ENCODE measurements around the gene RIIAD1.
A peak's percentile ranks its signal among the peaks of the same experiment; 100 is the strongest.
"Not testable (repeated sequence)": the region's sequence is repeated elsewhere in the genome, so short reads cannot be mapped to it uniquely, and the experiment has no call there.

Gene RIIAD1

GRCh38 chr1:151711044-151711800 lies 10.1 kb upstream of the RIIAD1 start:
- no peak for DNase-seq (ENCODE audit: low read depth)

GRCh38 chr1:151711951-151712350 lies 9.4 kb upstream of the RIIAD1 start:
- DNase-seq (ENCODE audit: low read depth), result no peak

- DNase-seq (ENCODE audit: low read depth), result no peak
These were observed 8.3 kb upstream of the RIIAD1 start for GRCh38 chr1:151713044-151713443.

GRCh38 chr1:151713874-151714273 lies 7.4 kb upstream of the RIIAD1 start:
- DNase-seq (ENCODE audit: low read depth), result no peak

GRCh38 chr1:151714820-151715725 lies 6.2 kb upstream of the RIIAD1 start:
- DNase-seq (ENCODE audit: low read depth), result no peak

- DNase-seq (ENCODE audit: low read depth), result no peak
These were observed 5.5 kb upstream of the RIIAD1 start for GRCh38 chr1:151715726-151716404.

- no peak for DNase-seq (ENCODE audit: low read depth)
These were observed 4.9 kb upstream of the RIIAD1 start for GRCh38 chr1:151716405-151716762.

GRCh38 chr1:151716771-151717631 lies 4.3 kb upstream of the RIIAD1 start, which contains the start of gene CELF3:
Gene CELF3 (minus strand): TSS chr1:151716803. CDS start chr1:151716020, 783 bp downstream.
- no peak for DNase-seq (ENCODE audit: low read depth)

- no peak for DNase-seq (ENCODE audit: low read depth)
These were observed 3.3 kb upstream of the RIIAD1 start for GRCh38 chr1:151718011-151718431.

- DNase-seq (ENCODE audit: low read depth), result no peak
These were observed 2.7 kb upstream of the RIIAD1 start for GRCh38 chr1:151718666-151719065.

GRCh38 chr1:151720125-151720524 lies 1.2 kb upstream of the RIIAD1 start:
- no peak for DNase-seq (ENCODE audit: low read depth)

- no peak for DNase-seq (ENCODE audit: low read depth)
These were observed 768 bp upstream of the RIIAD1 start for GRCh38 chr1:151720554-151720953.

GRCh38 chr1:151721788-151722510 lies 627 bp downstream of the RIIAD1 start:
- DNase-seq (ENCODE audit: low read depth), result no peak

- no peak for DNase-seq (ENCODE audit: low read depth)
These were observed 2.5 kb downstream of the RIIAD1 start for GRCh38 chr1:151723726-151724370.

GRCh38 chr1:151728151-151729054 lies 7.1 kb downstream of the RIIAD1 start:
- DNase-seq (ENCODE audit: low read depth), result peak; percentile 57

- no peak for DNase-seq (ENCODE audit: low read depth)
These were observed 8.0 kb downstream of the RIIAD1 start for GRCh38 chr1:151729157-151729965.

GRCh38 chr1:151729966-151730291 lies 8.6 kb downstream of the RIIAD1 start:
- no peak for DNase-seq (ENCODE audit: low read depth)

GRCh38 chr1:151733126-151733525 lies 11.8 kb downstream of the RIIAD1 start:
- no peak for DNase-seq (ENCODE audit: low read depth)

GRCh38 chr1:151733995-151734394 lies 12.7 kb downstream of the RIIAD1 start:
- not testable (repeated sequence) for DNase-seq (ENCODE audit: low read depth)
